Measurements from ENCODE around the gene ATP9A.

Gene ATP9A

DNA sequence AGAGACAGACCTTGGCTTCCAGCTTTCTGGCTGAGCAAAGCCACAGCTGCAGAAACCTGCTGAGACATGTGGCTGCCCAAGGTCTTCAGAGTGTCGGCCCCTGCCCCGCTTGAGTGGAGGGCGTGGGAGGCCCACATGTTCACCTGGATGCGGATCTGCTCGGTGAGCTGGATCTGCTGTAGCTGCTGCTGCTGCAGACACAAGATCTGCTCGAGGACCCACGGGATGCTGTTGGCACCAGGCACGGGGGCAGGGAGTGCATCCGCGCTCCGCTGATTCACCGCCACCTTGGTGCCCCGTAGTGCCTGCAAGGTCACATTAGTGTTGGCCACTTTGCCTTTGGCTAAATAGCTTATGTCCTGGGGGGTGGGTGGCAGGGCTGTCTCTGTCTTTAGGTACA lies 23.4 kb upstream of the ATP9A start:
- TF ChIP-seq FOXP2 (optimal IDR thresholded peaks at IDR 0.05; ENCODE audit: borderline replicate concordance, extremely low read depth, extremely low read length, insufficient read depth) (no peak), TAF1 (IDR thresholded peaks at IDR 0.05; ENCODE audit: borderline replicate concordance, insufficient read depth, low read length) (no peak), POLR2AphosphoS5 (IDR thresholded peaks at IDR 0.05; ENCODE audit: low read depth, low read length) (no peak)
- TF ChIP-seq, protein P1, sequence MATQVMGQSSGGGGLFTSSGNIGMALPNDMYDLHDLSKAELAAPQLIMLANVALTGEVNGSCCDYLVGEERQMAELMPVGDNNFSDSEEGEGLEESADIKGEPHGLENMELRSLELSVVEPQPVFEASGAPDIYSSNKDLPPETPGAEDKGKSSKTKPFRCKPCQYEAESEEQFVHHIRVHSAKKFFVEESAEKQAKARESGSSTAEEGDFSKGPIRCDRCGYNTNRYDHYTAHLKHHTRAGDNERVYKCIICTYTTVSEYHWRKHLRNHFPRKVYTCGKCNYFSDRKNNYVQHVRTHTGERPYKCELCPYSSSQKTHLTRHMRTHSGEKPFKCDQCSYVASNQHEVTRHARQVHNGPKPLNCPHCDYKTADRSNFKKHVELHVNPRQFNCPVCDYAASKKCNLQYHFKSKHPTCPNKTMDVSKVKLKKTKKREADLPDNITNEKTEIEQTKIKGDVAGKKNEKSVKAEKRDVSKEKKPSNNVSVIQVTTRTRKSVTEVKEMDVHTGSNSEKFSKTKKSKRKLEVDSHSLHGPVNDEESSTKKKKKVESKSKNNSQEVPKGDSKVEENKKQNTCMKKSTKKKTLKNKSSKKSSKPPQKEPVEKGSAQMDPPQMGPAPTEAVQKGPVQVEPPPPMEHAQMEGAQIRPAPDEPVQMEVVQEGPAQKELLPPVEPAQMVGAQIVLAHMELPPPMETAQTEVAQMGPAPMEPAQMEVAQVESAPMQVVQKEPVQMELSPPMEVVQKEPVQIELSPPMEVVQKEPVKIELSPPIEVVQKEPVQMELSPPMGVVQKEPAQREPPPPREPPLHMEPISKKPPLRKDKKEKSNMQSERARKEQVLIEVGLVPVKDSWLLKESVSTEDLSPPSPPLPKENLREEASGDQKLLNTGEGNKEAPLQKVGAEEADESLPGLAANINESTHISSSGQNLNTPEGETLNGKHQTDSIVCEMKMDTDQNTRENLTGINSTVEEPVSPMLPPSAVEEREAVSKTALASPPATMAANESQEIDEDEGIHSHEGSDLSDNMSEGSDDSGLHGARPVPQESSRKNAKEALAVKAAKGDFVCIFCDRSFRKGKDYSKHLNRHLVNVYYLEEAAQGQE (IDR thresholded peaks at IDR 0.05; ENCODE audit: insufficient read depth in 1 of 2, low read depth in 2 of 2, low read length in 2 of 2): no peak

DNA sequence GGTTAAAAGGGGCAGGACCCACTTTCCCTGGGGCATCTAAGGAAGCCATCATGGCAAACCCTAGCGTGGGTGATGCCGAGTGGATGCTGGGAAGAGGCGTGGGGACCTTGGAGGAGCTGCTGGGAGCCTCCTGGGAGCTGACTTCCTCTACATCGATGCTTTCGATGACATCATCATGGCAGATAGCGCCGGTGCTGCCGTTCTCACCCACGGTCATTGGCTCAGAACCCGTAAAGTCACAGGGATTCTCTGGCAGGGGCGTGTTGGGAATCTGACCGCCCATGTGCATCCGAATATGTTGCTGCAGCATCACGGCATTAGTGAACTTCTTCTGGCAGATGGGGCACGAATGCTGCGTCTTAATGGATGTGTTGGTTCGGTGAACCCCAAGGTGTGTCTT lies 22.1 kb upstream of the ATP9A start:
- TF ChIP-seq POLR2AphosphoS5 (IDR thresholded peaks at IDR 0.05; ENCODE audit: low read depth, low read length): no peak
- TF ChIP-seq, protein P1 (IDR thresholded peaks at IDR 0.05; ENCODE audit: insufficient read depth in 1 of 2, low read depth in 2 of 2, low read length in 2 of 2): no peak
- no peak for TF ChIP-seq SIN3A (IDR thresholded peaks at IDR 0.05; ENCODE audit: borderline replicate concordance, insufficient read depth, low read length)
- TF ChIP-seq FOXP2 (optimal IDR thresholded peaks at IDR 0.05; ENCODE audit: borderline replicate concordance, extremely low read depth, extremely low read length, insufficient read depth): no peak
- TF ChIP-seq TAF1 (IDR thresholded peaks at IDR 0.05; ENCODE audit: borderline replicate concordance, insufficient read depth, low read length): no peak

DNA sequence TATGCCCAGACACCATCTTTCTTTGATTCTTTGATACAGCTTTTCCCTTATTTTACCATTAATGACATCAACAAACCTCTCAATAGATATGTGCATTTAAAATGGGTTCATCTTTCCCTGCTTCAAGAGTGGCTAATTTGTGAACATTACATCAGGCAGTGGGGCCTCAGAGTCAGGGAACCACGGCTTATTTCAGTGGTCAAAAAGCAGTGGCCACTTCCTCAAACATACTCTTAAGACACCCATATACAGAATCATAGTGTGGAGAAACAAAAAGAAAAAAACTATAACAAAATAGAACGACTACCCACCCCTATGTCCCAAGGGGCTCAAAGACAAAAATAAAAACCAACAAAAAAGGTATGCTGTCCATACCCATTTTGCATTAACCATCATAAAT lies 21.2 kb upstream of the ATP9A start:
- TF ChIP-seq, protein P1 (IDR thresholded peaks at IDR 0.05; ENCODE audit: insufficient read depth in 1 of 2, low read depth in 2 of 2, low read length in 2 of 2): no peak
- TF ChIP-seq TAF1 (IDR thresholded peaks at IDR 0.05; ENCODE audit: borderline replicate concordance, insufficient read depth, low read length) (no peak), SIN3A (IDR thresholded peaks at IDR 0.05; ENCODE audit: borderline replicate concordance, insufficient read depth, low read length) (no peak), POLR2AphosphoS5 (IDR thresholded peaks at IDR 0.05; ENCODE audit: low read depth, low read length) (no peak), FOXP2 (optimal IDR thresholded peaks at IDR 0.05; ENCODE audit: borderline replicate concordance, extremely low read depth, extremely low read length, insufficient read depth) (no peak)

DNA sequence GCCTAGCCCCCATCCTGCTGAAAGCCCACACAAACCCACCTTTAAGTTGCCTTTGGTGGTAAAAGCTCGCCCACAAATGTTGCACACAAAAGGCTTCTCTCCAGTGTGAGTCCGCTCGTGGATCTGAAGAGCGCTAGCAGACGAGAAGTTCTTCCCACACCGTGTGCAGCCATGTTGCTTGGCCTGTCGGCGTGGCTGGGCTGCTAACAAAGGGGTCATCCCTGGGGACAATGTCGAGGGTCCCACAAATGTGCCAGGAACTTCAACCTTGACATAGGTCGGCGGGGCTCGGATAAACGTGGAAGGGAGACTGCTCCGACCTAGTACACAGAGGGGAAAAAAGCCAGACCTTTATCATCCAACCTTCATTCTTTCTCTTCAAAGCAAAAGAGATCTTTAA lies 20.6 kb upstream of the ATP9A start:
- TF ChIP-seq POLR2AphosphoS5 (IDR thresholded peaks at IDR 0.05; ENCODE audit: low read depth, low read length): no peak
- TF ChIP-seq FOXP2 (optimal IDR thresholded peaks at IDR 0.05; ENCODE audit: borderline replicate concordance, extremely low read depth, extremely low read length, insufficient read depth): no peak
- no peak for TF ChIP-seq TAF1 (IDR thresholded peaks at IDR 0.05; ENCODE audit: borderline replicate concordance, insufficient read depth, low read length)
- TF ChIP-seq, protein P1 (IDR thresholded peaks at IDR 0.05; ENCODE audit: insufficient read depth in 1 of 2, low read depth in 2 of 2, low read length in 2 of 2): no peak
- no peak for TF ChIP-seq SIN3A (IDR thresholded peaks at IDR 0.05; ENCODE audit: borderline replicate concordance, insufficient read depth, low read length)

DNA sequence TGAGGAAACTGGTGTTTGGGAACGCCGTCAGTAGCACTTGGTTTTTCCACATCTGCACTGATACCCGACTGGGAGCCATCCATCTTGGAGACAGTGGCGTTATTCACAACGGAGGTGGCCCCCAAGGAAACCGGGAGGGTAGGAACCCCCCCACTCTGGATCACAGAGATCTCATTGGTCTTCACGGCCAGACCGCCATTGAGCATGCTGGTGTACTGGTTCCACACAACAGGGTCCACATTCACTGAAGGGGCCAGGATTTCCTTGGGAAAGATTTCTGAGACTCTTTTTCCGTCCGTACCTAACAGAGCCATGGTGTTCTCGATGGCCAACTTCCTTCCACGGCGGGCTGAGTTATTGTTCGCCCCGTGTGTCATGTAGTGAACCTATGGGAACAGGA lies 16.1 kb upstream of the ATP9A start:
- TF ChIP-seq SIN3A (IDR thresholded peaks at IDR 0.05; ENCODE audit: borderline replicate concordance, insufficient read depth, low read length): no peak
- TF ChIP-seq TAF1 (IDR thresholded peaks at IDR 0.05; ENCODE audit: borderline replicate concordance, insufficient read depth, low read length): no peak
- TF ChIP-seq, protein P1 (IDR thresholded peaks at IDR 0.05; ENCODE audit: insufficient read depth in 1 of 2, low read depth in 2 of 2, low read length in 2 of 2): no peak
- no peak for TF ChIP-seq POLR2AphosphoS5 (IDR thresholded peaks at IDR 0.05; ENCODE audit: low read depth, low read length)
- no peak for TF ChIP-seq FOXP2 (optimal IDR thresholded peaks at IDR 0.05; ENCODE audit: borderline replicate concordance, extremely low read depth, extremely low read length, insufficient read depth)

Measured in PFSK-1 (cell line).